Mesodermal cell (in vitro differentiated cells): ENCODE results near the gene ZNF726.
"Not testable (repeated sequence)": the region's sequence is repeated elsewhere in the genome, so short reads cannot be mapped to it uniquely, and the experiment has no call there.

ENCODE experiments used
- H3K27ac ChIP-seq: 2 replicates; pipeline ENCODE4 v1.7.0; 2013; ENCODE audit warnings: mild to moderate bottlenecking, low read depth, low read length, moderate library complexity; ENCODE audit not compliant: severe bottlenecking
- H3K36me3 ChIP-seq: 2 replicates; pipeline ENCODE4 v1.7.1; 2013; ENCODE audit warnings: mild to moderate bottlenecking, low read length, moderate library complexity; ENCODE audit not compliant: control insufficient read depth, insufficient read depth
- H3K4me1 ChIP-seq: one replicate; pipeline ENCODE4 v1.7.1; 2013; ENCODE audit warnings: mild to moderate bottlenecking, low read length; ENCODE audit not compliant: insufficient read depth, control insufficient read depth, poor library complexity, severe bottlenecking
- H3K4me3 ChIP-seq: 2 replicates; pipeline ENCODE4 v1.7.0; 2013; ENCODE audit warnings: low read length, control low read depth, mild to moderate bottlenecking; ENCODE audit not compliant: insufficient read depth, poor library complexity, severe bottlenecking; ENCODE audit errors: extremely low read depth
- H3K9me3 ChIP-seq: 2 replicates; pipeline ENCODE4 v1.7.1; 2013; ENCODE audit warnings: mild to moderate bottlenecking, low read length, moderate library complexity; ENCODE audit not compliant: control insufficient read depth
- WGBS, 2 experiments: methylation state at CpG; one replicate each; pipeline ENCODE4 v1.1.5; 2013; ENCODE audit warnings: missing lambda C conversion rate in 2 of 2; ENCODE audit not compliant: insufficient coverage in 2 of 2; 5-methylcytosine and 5-hydroxymethylcytosine counted together

Gene ZNF726

GRCh38 chr19:23901360-23901759 lies 13.3 kb upstream of the ZNF726 start:
- no peaks in the 10 kb centered on the region for H3K4me1 ChIP-seq
- no peak overlapping the region for H3K4me3 ChIP-seq
- H3K9me3 ChIP-seq, result peaks cover 42% of the 10 kb centered on the region
- WGBS, 2 experiments, result 59 to 68% methylated on average over 3 to 4 of the region's 4 CpGs
- H3K27ac ChIP-seq, result no peak overlapping the region
- H3K36me3 ChIP-seq, result no peaks in the 10 kb centered on the region

- no peak overlapping the region for H3K4me3 ChIP-seq
- no peaks in the 10 kb centered on the region for H3K4me1 ChIP-seq
- H3K27ac ChIP-seq, result no peak overlapping the region
- no peaks in the 10 kb centered on the region for H3K36me3 ChIP-seq
- H3K9me3 ChIP-seq, result peaks cover 44% of the 10 kb centered on the region
- WGBS, 2 experiments, result 20 to 42% methylated on average over 1 to 3 of the region's 3 CpGs
Measured at GRCh38 chr19:23904406-23904805, 10.3 kb upstream of the ZNF726 start.

GRCh38 chr19:23905771-23906170 lies 8.9 kb upstream of the ZNF726 start:
- 67 to 100% methylated on average over 1 to 4 of the region's 4 CpGs for WGBS, 2 experiments
- Histone ChIP-seq H3K27ac (no peak overlapping the region), H3K4me3 (no peak overlapping the region), H3K36me3 (no peaks in the 10 kb centered on the region), H3K9me3 (peaks cover 30% of the 10 kb centered on the region), H3K4me1 (no peaks in the 10 kb centered on the region)

GRCh38 chr19:23906835-23907234 lies 7.9 kb upstream of the ZNF726 start:
- Histone ChIP-seq H3K4me1 (no peaks in the 10 kb centered on the region), H3K27ac (no peak overlapping the region), H3K4me3 (no peak overlapping the region), H3K36me3 (no peaks in the 10 kb centered on the region), H3K9me3 (peaks cover 25% of the 10 kb centered on the region)
- WGBS, 2 experiments, result 40% methylated on average over 2 of the region's 2 CpGs; no CpG with 5 or more reads in 1 of the 2 experiments

GRCh38 chr19:23908165-23908564 lies 6.5 kb upstream of the ZNF726 start:
- Histone ChIP-seq H3K9me3 (peaks cover 18% of the 10 kb centered on the region), H3K4me1 (no peaks in the 10 kb centered on the region), H3K27ac (no peak overlapping the region), H3K36me3 (no peaks in the 10 kb centered on the region), H3K4me3 (no peak overlapping the region)

GRCh38 chr19:23909222-23909621 lies 5.5 kb upstream of the ZNF726 start:
- H3K4me1 ChIP-seq, result no peaks in the 10 kb centered on the region
- no peaks in the 10 kb centered on the region for H3K36me3 ChIP-seq
- no peak overlapping the region for H3K4me3 ChIP-seq
- H3K27ac ChIP-seq, result no peak overlapping the region
- peaks cover 27% of the 10 kb centered on the region for H3K9me3 ChIP-seq

- 92 to 97% methylated on average over 11 of the region's 11 CpGs for WGBS, 2 experiments
- H3K9me3 ChIP-seq, result peaks cover 11% of the 10 kb centered on the region
- H3K36me3 ChIP-seq, result peaks cover 10% of the 10 kb centered on the region
- H3K4me1 ChIP-seq, result no peaks in the 10 kb centered on the region
- H3K27ac ChIP-seq, result no peak overlapping the region
- H3K4me3 ChIP-seq, result peak overlapping the region; percentile 58
Measured at GRCh38 chr19:23913931-23914330, 755 bp upstream of the ZNF726 start.

GRCh38 chr19:23916991-23917390 lies 2.3 kb downstream of the ZNF726 start:
- Histone ChIP-seq H3K9me3 (peaks cover 11% of the 10 kb centered on the region), H3K36me3 (peaks cover 34% of the 10 kb centered on the region), H3K4me3 (no peak overlapping the region), H3K4me1 (no peaks in the 10 kb centered on the region), H3K27ac (no peak overlapping the region)

- Histone ChIP-seq H3K27ac (no peak overlapping the region), H3K4me1 (no peaks in the 10 kb centered on the region), H3K4me3 (no peak overlapping the region), H3K9me3 (peaks cover 11% of the 10 kb centered on the region), H3K36me3 (peaks cover 40% of the 10 kb centered on the region)
- 82 to 85% methylated on average over 4 to 5 of the region's 5 CpGs for WGBS, 2 experiments
Measured at GRCh38 chr19:23917856-23918255, 3.2 kb downstream of the ZNF726 start.

- Histone ChIP-seq H3K27ac (no peak overlapping the region), H3K36me3 (peaks cover 53% of the 10 kb centered on the region), H3K4me3 (no peak overlapping the region), H3K9me3 (peaks cover 12% of the 10 kb centered on the region), H3K4me1 (no peaks in the 10 kb centered on the region)
- WGBS, 2 experiments, result 80 to 100% methylated on average over 1 of the region's 5 CpGs
Measured at GRCh38 chr19:23925285-23925684, 10.6 kb downstream of the ZNF726 start.

GRCh38 chr19:23932878-23933277 lies 18.2 kb downstream of the ZNF726 start:
- Histone ChIP-seq H3K27ac (no peak overlapping the region), H3K4me1 (no peaks in the 10 kb centered on the region), H3K4me3 (no peak overlapping the region), H3K9me3 (peaks cover 42% of the 10 kb centered on the region), H3K36me3 (peaks cover 10% of the 10 kb centered on the region)
- no CpG with 5 or more reads among the region's 1 CpG for WGBS, 2 experiments

GRCh38 chr19:23937031-23937430 lies 22.3 kb downstream of the ZNF726 start:
- H3K4me3 ChIP-seq, H3K36me3 ChIP-seq, H3K4me1 ChIP-seq, H3K27ac ChIP-seq: not testable (repeated sequence)
- 92 to 100% methylated on average over 2 to 7 of the region's 29 CpGs for WGBS, 2 experiments
- peaks cover 31% of the 10 kb centered on the region for H3K9me3 ChIP-seq
